Ammon's horn (tissue), 1 donor: ENCODE results near the gene CATSPERD.
"Not testable (repeated sequence)": the region's sequence is repeated elsewhere in the genome, so short reads cannot be mapped to it uniquely, and the experiment has no call there.

Experiments
- DNase-seq: peaks from one replicate; pipeline ENCODE4 v3.0.0-alpha.2; 2016; ENCODE audit warnings: low spot score

CATSPERD gene

GRCh38 chr19:5697022-5697889 is 23.2 kb upstream of the CATSPERD start:
- DNase-seq, result no peak

GRCh38 chr19:5697890-5698634 is 22.4 kb upstream of the CATSPERD start:
- DNase-seq, result no peak

DNA sequence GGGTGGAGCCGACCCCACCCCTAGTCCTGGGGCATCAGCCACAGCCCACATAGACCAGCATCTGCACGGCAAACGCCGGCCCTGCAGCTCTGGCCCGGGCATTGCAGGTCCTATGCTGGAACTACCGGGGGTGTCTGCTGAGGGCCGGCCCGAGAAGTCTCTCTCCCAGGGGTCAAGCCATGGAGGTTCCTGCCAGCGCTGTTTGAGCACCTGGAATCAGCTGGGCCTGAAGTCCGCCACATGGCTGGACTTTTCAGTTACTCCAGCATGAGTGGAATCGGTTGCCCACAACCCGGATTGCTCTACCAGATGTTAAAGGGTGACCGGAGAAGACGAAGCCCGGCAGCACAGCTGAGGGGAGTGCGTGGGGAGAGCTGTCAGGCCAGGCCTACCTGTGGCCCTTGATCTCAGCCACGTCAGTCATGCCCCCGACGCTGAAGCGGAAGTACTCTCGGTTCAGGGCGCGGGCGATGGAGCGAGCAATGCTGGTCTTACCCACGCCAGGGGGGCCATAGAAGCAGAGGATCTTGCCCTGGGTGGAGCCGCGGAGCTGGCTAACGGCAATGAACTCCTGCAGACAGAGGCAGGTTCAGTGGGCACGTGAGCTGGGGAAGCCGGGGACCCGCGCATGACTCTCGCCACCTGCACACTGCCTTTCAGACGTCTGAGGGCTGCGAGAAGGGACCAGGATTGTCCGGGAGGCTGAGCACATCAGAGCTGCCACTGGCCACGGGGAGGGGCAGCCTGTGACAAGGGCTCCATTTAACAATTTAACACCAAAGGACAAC is 21.6 kb upstream of the CATSPERD start:
- no peak for DNase-seq

- no peak for DNase-seq
These were observed 19.9 kb upstream of the CATSPERD start for GRCh38 chr19:5700455-5701092.

DNA sequence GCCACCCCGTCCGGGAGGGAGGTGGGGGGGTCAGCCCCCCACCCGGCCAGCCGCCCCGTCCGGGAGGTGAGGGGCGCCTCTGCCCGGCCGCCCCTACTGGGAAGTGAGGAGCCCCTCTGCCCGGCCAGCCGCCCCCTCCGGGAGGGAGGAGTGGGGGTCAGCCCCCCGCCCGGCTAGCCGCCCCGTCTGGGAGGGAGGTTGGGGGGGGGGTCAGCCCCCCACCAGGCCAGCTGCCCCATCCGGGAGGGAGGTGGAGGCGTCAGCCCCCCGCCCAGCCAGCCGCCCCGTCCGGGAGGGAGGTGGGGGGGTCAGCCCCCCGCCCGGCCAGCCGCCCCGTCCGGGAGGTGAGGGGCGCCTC is 18.4 kb upstream of the CATSPERD start:
- not testable (repeated sequence) for DNase-seq

DNA sequence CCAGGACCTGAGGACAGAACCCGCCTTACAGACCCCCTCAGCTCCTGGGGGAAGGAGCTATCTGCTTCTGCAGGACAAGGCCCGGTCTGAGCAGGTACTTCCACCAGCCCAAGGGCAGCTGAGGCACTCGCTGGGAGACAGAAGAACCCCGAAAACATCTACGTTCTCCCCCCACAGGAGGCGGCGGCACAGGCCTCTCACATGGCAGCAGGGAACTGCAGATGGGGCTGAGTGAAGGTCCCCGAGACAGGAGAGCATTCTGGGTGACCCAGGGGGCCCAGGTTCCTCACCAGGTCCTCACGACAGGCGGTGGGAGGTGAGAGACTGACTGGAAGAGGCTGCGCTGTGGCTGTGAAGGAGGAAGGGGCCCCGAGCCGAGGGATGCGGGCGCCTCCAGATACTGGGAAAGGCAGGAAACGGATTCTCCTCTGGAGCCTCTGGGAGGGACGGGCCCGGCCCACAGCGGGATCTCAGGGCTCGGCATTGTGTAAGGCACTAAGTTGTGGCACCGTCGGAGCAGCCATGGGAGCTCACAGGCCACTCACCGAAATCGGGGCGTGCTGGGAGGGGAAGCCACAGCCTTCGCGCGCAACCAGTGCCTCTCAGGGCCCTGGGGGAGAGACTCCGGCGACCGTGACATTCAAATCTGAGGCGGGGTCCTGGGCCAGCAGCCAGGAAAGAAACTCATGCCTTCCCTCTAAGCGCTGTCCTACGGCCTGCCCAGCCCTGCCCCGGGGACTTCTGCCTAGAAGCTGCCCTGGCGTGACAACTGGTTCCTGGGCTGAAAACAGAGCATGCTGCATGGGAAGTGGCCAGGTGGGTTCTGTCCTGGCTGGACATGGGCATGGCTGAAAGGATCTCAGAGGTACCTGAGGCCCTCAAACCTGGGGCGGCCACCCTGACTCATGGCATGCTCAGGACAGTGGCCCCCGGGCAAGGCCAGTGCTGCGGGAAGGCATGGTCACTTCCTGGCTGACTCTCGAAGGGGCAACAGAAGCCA is 16.3 kb upstream of the CATSPERD start:
- no peak for DNase-seq

DNA sequence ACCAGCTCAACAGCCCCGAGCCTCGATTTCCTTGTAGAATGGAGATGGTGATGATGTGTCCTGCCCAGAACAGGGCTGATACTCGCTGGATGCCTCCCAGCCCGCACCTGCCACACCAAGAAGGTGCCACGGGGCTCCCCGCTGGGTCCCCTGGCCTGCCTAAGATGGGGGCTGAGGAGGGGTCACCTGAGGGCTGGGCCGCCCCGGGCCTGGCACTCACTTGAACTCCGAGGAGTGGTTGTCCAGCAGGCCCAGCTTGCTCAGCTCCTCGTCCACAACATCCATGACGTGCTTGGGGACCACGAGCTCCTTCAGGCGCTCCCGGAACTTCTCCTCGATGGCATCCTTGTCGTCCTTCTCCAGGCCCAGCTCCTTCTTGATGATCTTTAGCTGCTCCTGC is 14.9 kb upstream of the CATSPERD start:
- no peak for DNase-seq

GRCh38 chr19:5706876-5707573 is 13.4 kb upstream of the CATSPERD start:
- no peak for DNase-seq

GRCh38 chr19:5707576-5708575 is 12.6 kb upstream of the CATSPERD start:
- DNase-seq, result no peak

DNA sequence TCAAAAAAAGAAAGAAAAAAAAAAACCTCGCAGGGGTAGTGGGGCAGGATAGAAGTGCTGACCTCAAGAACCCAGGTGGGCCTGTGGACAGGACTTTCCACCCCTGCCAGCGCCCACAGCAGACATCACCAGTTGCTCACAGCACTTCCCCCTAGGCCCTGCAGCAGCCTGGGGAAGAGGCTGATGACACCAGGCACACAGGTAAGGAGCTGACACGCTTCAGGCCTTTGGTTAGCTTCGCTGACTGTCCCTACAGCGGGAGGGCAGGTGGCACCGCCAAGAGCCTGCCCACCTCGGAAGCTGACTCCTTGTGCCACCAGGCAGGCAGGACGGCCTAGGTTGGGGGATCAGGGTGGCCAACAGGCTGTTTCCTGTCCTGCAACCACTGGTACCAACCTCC is 9.4 kb upstream of the CATSPERD start:
- no peak for DNase-seq

DNA sequence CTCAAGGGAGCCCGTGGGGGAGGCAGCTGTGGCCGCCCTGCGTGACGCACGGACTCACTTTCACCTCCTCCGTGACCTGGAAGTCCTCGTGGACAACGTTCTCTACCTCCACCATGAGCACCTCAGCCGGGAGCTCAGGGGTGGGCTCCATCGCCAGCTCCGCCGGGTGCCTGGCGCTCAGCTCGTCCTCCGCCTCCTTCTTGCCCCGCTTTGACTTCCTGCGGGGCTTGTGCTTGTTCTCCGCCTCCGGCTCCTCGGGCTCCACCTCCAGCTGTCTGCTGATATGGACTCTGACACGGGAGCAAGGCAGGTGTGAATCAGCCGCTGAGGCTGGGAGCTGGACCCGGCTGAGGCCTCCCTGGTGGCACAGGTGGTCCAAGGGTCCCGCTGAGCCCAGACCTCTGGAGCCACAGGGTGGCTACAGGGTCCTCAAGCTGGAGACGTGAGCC is 8.7 kb upstream of the CATSPERD start:
- DNase-seq, result no peak

GRCh38 chr19:5713228-5713627 is 7.2 kb upstream of the CATSPERD start:
- no peak for DNase-seq

DNA sequence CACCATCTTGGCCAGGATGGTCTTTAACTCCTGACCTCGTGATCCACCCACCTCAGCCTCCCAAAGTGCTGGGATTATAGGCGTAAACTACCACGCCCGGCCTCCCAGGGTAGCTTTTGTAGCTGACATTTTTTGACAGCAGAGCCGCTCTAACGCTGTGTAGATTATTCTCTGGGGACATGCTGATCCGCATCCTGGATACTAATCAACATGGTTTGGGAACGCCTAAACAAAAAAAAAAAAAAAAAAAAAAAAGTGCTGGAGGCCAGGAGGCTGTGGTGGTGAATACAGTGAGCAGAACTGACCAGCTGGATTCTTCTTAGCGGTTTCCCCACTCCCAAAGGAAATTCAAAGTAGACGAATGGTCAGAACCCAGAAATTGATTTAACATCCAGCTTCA is 5.6 kb upstream of the CATSPERD start:
- DNase-seq, result no peak

DNA sequence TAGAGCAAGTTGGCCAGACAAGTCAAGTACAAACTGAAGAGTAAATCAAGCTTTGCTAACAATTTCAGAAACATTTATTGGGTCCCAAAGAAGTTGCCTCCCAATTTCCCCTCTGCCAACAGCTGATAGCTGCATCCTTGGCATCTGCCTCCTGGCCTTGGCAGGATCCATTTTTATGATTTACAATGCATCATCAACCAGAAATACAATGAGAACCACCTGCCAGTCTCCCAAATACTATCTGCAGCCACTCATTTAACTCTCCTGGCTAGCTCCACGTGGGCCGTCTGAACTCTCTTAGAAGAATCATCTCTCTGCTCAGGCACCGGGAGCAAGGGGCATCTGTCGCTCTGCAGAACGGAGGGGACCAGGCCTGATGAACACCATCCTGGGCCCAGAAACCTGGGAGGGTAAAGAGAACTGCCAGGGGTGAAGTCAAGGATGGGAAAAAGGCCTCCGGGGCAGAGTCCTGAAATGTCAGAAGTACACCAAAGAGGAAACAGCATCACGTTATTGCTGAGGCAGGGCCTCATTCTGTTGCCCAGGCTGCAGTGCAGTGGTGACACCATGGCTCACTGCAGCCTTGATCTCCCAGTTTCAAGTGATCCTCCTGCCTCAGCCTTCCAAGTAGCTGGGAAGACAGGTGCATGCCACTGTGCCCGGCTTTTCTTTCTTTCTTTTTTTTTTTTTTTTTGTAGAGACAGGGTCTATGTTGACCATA is 3.1 kb upstream of the CATSPERD start:
- no peak for DNase-seq

GRCh38 chr19:5718037-5718578 is 2.3 kb upstream of the CATSPERD start:
- DNase-seq, result no peak

DNA sequence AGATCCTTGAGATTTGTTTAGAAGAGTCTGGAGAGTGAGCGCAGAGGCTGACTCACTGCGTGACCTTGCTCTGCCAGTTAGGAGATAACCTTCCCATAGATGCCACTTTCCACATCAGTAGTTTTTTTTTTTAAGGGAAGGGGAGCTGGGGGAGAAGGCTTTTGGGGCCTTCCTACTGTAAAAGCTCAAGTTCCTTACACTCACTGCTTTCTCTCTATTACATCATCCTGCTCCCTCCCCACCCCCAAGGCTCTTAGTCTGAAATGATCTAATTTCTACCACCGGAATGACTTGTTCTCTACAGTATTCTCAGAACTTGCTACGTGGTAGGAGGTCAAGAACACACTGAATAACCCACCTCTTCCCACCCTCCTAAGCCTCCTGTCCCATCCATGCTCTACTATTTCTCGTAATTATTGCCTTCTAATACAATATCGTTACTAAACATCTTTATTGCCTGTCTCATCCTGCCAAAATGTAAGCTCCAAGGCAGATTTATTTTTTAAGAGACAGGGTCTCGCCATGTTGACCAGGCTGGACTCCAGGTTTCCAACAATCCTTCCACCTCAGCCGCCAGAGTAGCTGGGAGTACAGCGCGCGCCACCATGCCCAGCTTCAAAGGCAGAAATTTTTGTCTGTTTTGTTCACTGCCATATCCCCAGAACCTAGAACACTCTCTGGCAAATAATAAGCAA is 1.7 kb upstream of the CATSPERD start:
- no peak for DNase-seq

DNA sequence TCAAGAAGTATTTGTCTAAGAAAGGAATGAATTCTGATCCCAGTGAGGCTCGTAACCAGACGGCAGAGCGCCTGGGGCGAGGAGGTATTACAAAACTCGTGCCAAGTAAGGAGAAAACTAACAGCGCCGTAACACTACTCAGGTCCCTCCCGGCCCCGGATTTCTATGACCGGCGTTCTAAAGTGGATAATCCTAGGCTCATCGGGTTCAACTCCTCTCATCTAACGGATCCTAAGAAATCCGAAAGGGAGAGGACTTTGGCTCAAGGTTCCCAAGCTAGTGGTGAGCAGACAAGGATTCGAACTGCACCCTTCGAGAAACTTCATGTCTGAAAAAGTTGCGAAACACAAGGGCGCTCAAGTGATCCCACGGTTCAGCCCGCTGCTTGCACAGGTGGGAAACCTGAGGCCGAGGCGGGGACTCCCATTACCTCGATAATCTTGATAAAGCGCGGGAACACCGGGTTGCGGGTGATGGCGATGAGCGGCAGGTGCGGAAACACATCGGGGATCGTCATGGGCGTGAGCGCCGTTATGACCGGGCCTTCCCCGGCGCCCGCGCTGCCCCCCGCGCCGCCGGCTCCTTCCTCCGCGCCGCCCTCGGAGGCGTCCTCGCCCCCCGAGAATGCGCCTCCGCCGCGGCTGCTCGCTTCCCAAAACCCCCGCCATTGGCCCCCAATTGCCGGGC is 1.0 kb upstream of the CATSPERD start:
- no peak for DNase-seq
